Memory B cell (primary cell): ENCODE data around the gene ZCCHC24.

Experiments used
- ATAC-seq: fragments of 150-1000 bp; cut with Tn5 transposase; 2 replicates; pipeline ENCODE4 v1.10.0; 2021; ENCODE audit warnings: low read depth, mild to moderate bottlenecking, moderate library complexity
- DNase-seq, 2 donors: peaks; one replicate each; pipeline ENCODE4 v3.0.0; 2022; ENCODE audit warnings: low spot score in 2 of 2
- H3K27ac Mint-ChIP-seq: one replicate; pipeline ENCODE4 v1.8.0; 2022; ENCODE audit warnings: mild to moderate bottlenecking, moderate library complexity, mixed read lengths
- H3K27me3 Mint-ChIP-seq: one replicate; pipeline ENCODE4 v1.8.0; 2022; ENCODE audit warnings: mixed read lengths
- H3K36me3 Mint-ChIP-seq: one replicate; pipeline ENCODE4 v1.8.0; 2022; ENCODE audit warnings: mild to moderate bottlenecking, mixed read lengths
- H3K4me1 Mint-ChIP-seq: one replicate; pipeline ENCODE4 v1.8.0; 2022; ENCODE audit warnings: mixed read lengths
- H3K4me3 Mint-ChIP-seq: one replicate; pipeline ENCODE4 v1.8.0; 2022; ENCODE audit warnings: mild to moderate bottlenecking, moderate library complexity, mixed read lengths
- H3K9me3 Mint-ChIP-seq: one replicate; pipeline ENCODE4 v1.8.0; 2022; ENCODE audit warnings: mixed read lengths

The ZCCHC24 gene

DNA sequence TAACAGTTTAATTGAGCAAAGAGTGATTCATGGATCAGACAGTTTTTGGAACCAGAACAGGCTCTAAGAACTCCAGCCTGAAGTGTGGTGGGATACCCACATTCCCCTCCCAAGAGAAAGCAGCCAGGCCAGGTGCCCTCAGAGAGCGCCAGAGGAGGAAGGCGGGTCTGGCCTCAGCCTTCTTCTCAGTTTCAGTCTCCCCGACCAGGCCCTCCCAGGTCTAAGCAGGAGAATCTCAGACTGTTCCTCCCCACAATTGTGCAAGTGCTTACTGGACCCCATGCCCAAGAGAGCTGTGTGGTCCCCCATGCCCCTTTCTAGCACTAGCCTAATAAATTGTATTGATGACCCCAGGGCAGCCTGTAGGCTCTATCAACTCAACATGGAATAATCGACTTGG lies 72.6 kb downstream of the ZCCHC24 start:
- DNase-seq, result no peak
- Mint-ChIP-seq H3K4me1 (peaks cover 3% of the 10 kb centered on the region), H3K4me3 (no peak overlapping the region), H3K27me3 (no peaks in the 10 kb centered on the region), H3K27ac (no peak overlapping the region), H3K9me3 (peaks cover 1% of the 10 kb centered on the region), H3K36me3 (no peaks in the 10 kb centered on the region)
- ATAC-seq, result no peak

DNA sequence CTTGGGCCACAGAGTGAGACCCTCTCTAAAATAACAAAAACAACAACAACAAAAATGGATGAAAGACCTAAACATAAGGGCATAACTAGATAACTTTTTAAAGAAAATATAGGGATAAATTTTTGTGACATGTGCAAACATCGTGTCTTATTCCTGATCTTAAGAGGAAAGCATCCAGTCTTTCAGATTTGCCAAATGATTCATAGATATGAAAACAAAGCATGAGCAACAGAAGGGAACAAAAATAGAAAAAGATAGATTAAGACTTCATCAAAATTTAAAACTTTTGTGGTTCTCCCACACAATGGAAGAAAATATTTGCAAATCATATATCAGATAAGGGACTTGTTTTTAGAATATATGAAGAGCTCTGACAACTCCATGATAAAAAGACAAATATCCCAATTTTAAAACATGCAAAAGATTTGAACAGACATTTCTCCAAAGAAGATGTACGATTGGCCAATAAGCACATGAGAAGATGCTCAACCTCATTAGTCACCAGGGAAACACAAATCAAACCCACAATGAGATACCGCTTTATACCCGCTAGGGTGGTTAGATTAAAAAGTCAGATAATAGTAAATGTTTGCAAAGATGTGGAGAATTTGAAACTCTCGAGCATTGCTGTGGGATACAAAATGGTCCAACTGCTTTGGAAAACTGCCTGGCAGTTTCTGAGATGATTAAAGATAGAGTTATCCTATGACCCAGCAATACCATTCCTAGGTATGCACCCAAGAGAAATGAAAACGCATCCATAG lies 77.8 kb downstream of the ZCCHC24 start:
- H3K9me3 Mint-ChIP-seq, result peaks cover 1% of the 10 kb centered on the region
- no peaks in the 10 kb centered on the region for H3K4me1 Mint-ChIP-seq
- H3K4me3 Mint-ChIP-seq, result no peak overlapping the region
- ATAC-seq, result no peak
- peaks cover 3% of the 10 kb centered on the region for H3K36me3 Mint-ChIP-seq
- no peaks in the 10 kb centered on the region for H3K27me3 Mint-ChIP-seq
- no peak overlapping the region for H3K27ac Mint-ChIP-seq
- no peak for DNase-seq

DNA sequence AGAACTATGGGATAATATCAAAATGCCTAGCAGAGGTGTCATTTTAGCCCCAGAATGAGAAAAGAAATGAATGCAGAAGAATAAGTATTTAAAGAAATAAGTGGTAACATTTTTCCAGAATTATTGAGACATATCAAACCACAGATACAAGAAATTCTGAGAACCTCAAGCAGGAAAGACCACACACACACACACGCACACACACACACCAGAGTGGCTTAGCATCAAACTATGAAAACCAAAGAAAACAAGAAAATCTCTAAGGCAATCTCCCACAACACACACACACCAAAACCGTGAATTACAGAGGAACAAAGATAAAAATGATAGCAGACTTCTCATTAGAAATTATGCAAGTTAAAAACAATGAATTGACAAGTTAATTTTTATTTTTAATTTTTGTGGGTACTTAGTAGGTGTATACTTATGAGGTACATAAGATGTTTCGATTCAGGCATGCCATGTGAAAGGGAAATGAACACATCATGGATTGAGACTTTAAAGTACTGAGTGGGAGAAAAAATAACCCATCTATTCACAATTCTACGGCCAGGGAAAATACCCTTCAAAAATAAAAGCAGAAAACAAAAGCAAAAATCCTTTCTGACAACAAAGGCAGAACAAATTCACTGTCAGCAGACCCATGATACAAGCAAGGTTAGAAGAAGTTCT lies 83.6 kb downstream of the ZCCHC24 start:
- Mint-ChIP-seq H3K4me3 (no peak overlapping the region), H3K27ac (no peak overlapping the region), H3K36me3 (peaks cover 9% of the 10 kb centered on the region), H3K27me3 (no peaks in the 10 kb centered on the region), H3K9me3 (no peaks in the 10 kb centered on the region), H3K4me1 (peaks cover 8% of the 10 kb centered on the region)
- ATAC-seq (no peak), DNase-seq (no peak)

DNA sequence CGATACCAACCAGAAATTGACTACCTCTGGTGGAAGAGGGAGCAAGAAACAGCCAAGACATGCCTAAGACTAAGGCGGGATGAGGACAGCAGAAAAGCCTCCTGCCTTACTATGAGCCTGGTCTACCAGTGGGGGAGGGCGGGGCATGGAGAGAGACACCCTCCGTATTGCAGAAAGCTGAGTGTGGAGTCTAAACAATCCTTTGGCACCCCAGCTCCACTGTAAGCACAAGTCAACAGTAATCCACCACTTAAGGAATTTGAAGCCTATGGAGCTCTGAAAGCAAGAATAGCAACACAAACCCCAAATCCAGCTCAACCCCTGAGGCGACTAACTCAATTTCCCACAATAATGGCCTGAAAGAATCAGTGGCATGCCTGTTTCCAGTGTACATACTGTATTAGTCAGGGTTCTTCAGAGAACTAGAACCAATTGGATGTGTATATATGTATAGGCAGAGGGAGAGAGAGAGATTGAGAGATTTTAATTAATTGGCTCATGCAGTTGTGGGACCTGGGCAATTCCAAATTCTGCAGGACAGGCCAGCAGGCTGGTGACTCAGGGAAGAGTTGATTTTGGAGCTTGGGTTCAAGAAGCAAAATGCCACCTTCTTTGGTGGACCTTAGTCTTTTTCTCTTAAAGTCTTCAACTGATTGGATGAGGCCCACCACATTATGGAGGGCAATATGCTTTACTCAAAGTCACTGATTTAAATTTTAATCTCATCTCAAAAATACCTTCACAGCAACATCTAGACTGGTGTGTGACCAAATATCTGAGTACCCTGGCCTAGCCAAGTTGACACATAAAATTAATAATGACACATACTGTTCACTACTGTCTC lies 84.7 kb downstream of the ZCCHC24 start:
- no peak overlapping the region for H3K4me3 Mint-ChIP-seq
- DNase-seq (peak in 1 of 2 donors; percentile 9), ATAC-seq (no peak)
- no peaks in the 10 kb centered on the region for H3K9me3 Mint-ChIP-seq
- H3K27me3 Mint-ChIP-seq, result no peaks in the 10 kb centered on the region
- H3K4me1 Mint-ChIP-seq, result peaks cover 15% of the 10 kb centered on the region
- H3K27ac Mint-ChIP-seq, result no peak overlapping the region
- H3K36me3 Mint-ChIP-seq, result peaks cover 14% of the 10 kb centered on the region

DNA sequence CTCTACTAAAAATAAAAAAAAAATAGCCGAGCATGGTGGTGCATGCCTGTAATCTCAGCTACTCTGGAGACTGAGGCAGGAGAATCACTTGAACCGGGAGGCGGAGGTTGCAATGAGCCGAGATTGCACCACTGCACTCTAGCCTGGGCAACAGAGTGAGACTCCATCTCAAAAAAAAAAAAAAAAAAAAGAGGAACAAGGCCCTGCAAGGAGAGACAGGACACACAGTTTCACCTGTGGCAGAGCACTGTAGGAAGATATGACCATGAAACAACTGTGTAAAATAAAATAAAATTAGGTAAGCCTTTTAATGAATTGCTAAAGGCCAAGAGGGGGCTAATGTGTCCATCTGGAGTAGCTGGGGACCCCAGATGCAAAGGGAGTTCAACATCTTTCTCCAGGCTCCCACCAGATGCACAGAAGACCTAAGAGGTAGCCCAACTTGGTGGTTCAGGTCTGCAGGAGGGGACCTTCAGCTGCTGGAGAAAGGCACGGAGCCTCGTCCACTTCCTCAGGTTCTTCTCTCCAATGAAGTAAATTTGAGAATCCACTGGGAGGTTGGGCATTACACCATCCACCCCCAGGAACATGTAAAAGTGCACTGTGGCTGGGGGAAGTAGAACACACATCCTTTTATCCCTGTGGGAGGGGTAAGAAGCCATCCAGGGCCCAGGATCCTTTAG lies 85.5 kb downstream of the ZCCHC24 start:
- no peak overlapping the region for H3K27ac Mint-ChIP-seq
- ATAC-seq, result peak; percentile 84
- H3K4me1 Mint-ChIP-seq, result peaks cover 21% of the 10 kb centered on the region

DNA sequence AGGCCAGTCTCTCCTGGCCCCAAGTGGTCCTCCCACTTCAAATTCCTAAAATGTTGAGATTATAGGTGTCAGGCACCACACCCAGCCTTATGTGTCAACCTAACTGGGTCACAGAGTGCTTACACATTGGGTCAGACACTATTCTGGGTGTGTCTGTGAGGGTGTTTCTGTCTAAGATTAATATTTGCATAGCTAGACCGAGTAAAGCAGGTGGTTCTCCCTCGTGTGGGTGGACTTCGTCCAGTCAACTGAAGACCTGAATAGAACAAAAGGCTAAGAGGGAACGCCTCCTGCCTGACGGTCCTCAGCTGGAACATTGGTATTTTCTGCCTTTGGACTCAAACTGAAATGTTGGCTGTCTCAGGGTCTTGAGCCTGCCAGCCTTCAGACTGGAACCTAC lies 86.6 kb downstream of the ZCCHC24 start:
- H3K4me1 Mint-ChIP-seq, result peaks cover 24% of the 10 kb centered on the region
- no peak overlapping the region for H3K4me3 Mint-ChIP-seq
- peak; percentile 36 for ATAC-seq
- DNase-seq, result peak in 1 of 2 donors; percentile 6
- H3K36me3 Mint-ChIP-seq, result peaks cover 24% of the 10 kb centered on the region
- H3K27ac Mint-ChIP-seq, result no peak overlapping the region
- H3K9me3 Mint-ChIP-seq, result no peaks in the 10 kb centered on the region
- H3K27me3 Mint-ChIP-seq, result no peaks in the 10 kb centered on the region

More for the DNA sequence above, 85.5 kb downstream of the ZCCHC24 start:
- H3K27me3 Mint-ChIP-seq, result no peaks in the 10 kb centered on the region
- DNase-seq, result no peak
- no peaks in the 10 kb centered on the region for H3K9me3 Mint-ChIP-seq
- no peak overlapping the region for H3K4me3 Mint-ChIP-seq
- H3K36me3 Mint-ChIP-seq, result peaks cover 20% of the 10 kb centered on the region

DNA sequence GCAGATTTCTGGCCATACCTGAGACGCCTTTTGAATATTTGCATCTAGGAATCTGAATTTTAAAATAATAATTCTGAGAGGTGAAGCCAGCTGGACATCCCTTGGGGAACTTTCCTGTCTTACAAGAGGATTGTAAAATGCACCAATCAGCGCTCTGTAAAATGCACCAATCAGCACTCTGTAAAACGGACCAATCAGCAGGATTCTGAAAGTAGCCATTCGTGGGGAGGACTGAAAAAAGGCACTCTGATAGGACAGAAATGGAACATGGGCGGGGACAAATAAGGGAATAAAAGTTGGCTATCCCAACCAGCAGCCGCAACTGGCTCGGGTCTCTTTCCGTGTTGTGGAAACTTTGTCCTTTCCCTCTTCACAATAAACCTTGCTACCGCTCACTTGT lies 88.2 kb downstream of the ZCCHC24 start:
- H3K4me3 Mint-ChIP-seq, result no peak overlapping the region
- peaks cover 30% of the 10 kb centered on the region for H3K36me3 Mint-ChIP-seq
- H3K4me1 Mint-ChIP-seq, result peaks cover 31% of the 10 kb centered on the region
- no peak for DNase-seq
- no peak for ATAC-seq
- H3K9me3 Mint-ChIP-seq, result no peaks in the 10 kb centered on the region
- no peak overlapping the region for H3K27ac Mint-ChIP-seq
- no peaks in the 10 kb centered on the region for H3K27me3 Mint-ChIP-seq

DNA sequence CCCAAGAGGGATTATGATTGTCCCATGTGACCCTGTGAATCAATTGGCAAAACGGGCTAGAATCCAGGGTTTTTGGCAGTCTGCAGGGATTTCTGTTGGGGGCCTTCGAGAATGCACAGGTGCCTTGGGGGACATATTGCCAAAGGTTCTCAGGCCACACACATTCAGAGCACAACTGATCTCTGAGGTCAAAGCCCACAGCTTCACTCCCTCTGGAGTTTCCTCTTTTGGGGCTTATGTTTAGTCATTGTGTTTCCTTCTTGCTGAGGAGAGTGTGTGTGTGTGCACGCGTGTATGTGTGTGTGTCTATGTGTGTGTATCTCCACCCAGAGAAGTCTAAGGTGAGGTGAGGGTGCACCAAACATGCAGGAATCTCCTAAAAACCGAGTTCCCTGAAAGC lies 89.3 kb downstream of the ZCCHC24 start:
- H3K36me3 Mint-ChIP-seq, result peaks cover 30% of the 10 kb centered on the region
- H3K4me3 Mint-ChIP-seq, result no peak overlapping the region
- H3K9me3 Mint-ChIP-seq, result no peaks in the 10 kb centered on the region
- no peaks in the 10 kb centered on the region for H3K27me3 Mint-ChIP-seq
- ATAC-seq (no peak), DNase-seq (peak in 1 of 2 donors; percentile 6)
- peaks cover 31% of the 10 kb centered on the region for H3K4me1 Mint-ChIP-seq
- H3K27ac Mint-ChIP-seq, result peak overlapping the region; percentile 10

DNA sequence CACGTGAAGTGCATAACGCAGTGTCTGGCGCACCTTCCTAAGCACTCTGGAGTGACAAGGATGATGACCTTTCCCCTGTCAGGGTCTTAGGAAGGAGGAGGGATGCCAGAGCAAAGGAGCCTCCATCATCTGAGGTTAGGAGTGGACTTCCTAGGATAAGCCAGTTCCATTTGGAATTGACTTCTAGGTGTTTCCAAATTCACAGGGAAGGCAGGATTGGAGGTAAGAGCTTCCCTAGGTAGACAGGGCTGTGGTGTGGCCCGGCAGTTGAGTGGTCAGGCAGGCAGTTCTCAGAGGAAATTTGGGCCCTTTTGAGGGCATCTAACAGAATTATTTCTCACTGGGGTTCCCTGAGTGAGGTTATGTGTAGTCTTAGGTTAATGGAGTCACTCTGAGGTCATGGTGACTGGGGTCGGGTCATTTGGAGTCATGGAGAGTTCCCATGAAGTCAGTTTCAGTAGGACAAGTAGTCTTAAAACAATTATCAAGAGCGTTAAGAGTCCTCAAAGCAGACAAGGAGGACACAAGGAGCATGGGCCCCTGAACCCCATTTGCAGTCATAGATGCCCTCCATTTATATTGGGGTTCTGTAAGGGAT lies 89.9 kb downstream of the ZCCHC24 start:
- Mint-ChIP-seq H3K27ac (peak overlapping the region; percentile 10), H3K36me3 (peaks cover 30% of the 10 kb centered on the region), H3K4me3 (no peak overlapping the region), H3K4me1 (peaks cover 31% of the 10 kb centered on the region), H3K9me3 (no peaks in the 10 kb centered on the region), H3K27me3 (no peaks in the 10 kb centered on the region)
- DNase-seq (peak in 1 of 2 donors; percentile 4), ATAC-seq (no peak)

DNA sequence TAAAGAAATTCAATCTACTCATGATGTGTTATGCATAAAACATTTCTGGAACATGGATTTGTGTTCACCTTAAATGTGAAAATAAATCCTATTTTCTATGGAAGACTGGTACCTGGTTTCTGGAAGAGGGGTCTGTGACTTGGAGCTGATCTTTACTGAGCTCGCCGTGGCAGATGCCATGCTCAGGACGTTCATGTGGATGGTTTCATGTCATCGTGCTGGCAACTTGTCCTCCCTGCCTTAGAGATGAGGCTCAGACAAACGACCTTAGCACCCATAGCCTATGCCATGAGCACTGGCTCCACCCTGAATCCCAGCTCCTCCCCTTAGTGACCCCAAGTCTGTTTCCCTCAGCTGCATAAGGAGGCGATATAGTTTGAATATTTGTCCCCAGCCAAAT lies 90.8 kb downstream of the ZCCHC24 start:
- peak in 1 of 2 donors; percentile 7 for DNase-seq
- Mint-ChIP-seq H3K27ac (peak overlapping the region; percentile 68), H3K36me3 (peaks cover 37% of the 10 kb centered on the region), H3K4me1 (peaks cover 31% of the 10 kb centered on the region), H3K4me3 (no peak overlapping the region), H3K9me3 (no peaks in the 10 kb centered on the region), H3K27me3 (no peaks in the 10 kb centered on the region)
- no peak for ATAC-seq

DNA sequence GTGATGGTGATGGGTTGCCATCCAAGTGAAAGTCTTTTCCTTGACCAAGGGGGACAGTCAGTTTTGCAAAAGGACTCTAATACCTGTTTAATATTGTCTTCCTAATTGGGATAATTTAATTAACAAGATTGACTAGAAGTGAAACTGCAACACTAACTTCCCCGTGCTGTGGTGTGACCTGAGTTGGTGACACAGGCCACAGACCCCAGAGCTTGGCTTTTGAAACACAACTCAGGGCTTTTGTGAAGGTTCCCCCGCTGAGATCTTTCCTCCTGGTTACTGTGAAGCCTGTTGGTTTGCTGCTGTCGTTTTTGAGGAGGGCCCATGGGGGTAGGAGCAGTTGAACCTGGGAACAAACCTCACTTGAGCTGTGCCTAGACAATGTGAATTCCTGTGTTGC lies 91.3 kb downstream of the ZCCHC24 start:
- Mint-ChIP-seq H3K4me1 (peaks cover 31% of the 10 kb centered on the region), H3K4me3 (no peak overlapping the region)

DNA sequence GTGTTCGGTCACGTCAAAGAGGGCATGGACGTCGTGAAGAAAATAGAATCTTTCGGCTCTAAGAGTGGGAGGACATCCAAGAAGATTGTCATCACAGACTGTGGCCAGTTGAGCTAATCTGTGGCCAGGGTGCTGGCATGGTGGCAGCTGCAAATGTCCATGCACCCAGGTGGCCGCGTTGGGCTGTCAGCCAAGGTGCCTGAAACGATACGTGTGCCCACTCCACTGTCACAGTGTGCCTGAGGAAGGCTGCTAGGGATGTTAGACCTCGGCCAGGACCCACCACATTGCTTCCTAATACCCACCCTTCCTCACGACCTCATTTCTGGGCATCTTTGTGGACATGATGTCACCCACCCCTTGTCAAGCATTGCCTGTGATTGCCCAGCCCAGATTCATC lies 91.7 kb downstream of the ZCCHC24 start:
- ATAC-seq (no peak), DNase-seq (no peak)
- no peaks in the 10 kb centered on the region for H3K27me3 Mint-ChIP-seq
- no peaks in the 10 kb centered on the region for H3K9me3 Mint-ChIP-seq
- peak overlapping the region; percentile 68 for H3K27ac Mint-ChIP-seq
- H3K4me1 Mint-ChIP-seq, result peaks cover 31% of the 10 kb centered on the region
- H3K36me3 Mint-ChIP-seq, result peaks cover 38% of the 10 kb centered on the region
- H3K4me3 Mint-ChIP-seq, result no peak overlapping the region

More for the DNA sequence above, 91.3 kb downstream of the ZCCHC24 start:
- ATAC-seq (peak; percentile 70), DNase-seq (no peak)
- Mint-ChIP-seq H3K27ac (peak overlapping the region; percentile 68), H3K27me3 (no peaks in the 10 kb centered on the region), H3K36me3 (peaks cover 38% of the 10 kb centered on the region), H3K9me3 (no peaks in the 10 kb centered on the region)

DNA sequence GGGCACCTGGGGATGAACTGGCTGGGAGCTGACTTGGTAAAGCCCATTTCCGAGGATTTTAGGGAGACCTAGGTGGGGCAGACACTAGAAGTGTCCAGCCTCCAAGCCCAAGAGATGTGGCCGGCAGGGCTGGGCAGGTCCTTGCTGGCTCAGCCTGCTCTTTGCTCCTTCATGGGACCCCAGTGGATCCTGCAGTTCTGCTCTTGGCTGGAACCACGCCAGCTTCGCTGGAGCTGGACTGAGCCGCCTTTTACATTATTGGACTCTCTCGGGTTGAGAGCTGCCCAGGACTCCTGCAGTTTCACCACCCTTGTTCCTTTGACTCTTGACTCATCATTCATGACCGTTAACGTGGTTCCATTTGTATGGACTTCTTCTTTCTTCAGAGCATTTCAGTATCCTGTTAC lies 92.4 kb downstream of the ZCCHC24 start:
- Mint-ChIP-seq H3K27ac (no peak overlapping the region), H3K36me3 (peaks cover 38% of the 10 kb centered on the region), H3K4me3 (no peak overlapping the region)

More for the DNA sequence above, 92.4 kb downstream of the ZCCHC24 start:
- Mint-ChIP-seq H3K4me1 (peaks cover 31% of the 10 kb centered on the region), H3K9me3 (no peaks in the 10 kb centered on the region), H3K27me3 (no peaks in the 10 kb centered on the region)
- DNase-seq (peak in 1 of 2 donors; percentile 7), ATAC-seq (no peak)
